Erythroblast (primary cell): ENCODE data around the gene HEATR3.

Experiments
- DNase-seq, 2 experiments: peaks; one replicate each; lab custom pipeline; 2025; lab: John Stamatoyannopoulos, UW
- GATA1 ChIP-seq: IDR thresholded peaks from 2 replicates; pipeline ENCODE4 v1.6.1; 2011; ENCODE audit warnings: low read depth, mild to moderate bottlenecking, control low read depth, low read length, moderate library complexity
- POLR2A ChIP-seq: IDR thresholded peaks from 2 replicates; pipeline ENCODE4 v1.6.1; 2011; ENCODE audit warnings: mild to moderate bottlenecking, low read length

The HEATR3 gene, protein sequence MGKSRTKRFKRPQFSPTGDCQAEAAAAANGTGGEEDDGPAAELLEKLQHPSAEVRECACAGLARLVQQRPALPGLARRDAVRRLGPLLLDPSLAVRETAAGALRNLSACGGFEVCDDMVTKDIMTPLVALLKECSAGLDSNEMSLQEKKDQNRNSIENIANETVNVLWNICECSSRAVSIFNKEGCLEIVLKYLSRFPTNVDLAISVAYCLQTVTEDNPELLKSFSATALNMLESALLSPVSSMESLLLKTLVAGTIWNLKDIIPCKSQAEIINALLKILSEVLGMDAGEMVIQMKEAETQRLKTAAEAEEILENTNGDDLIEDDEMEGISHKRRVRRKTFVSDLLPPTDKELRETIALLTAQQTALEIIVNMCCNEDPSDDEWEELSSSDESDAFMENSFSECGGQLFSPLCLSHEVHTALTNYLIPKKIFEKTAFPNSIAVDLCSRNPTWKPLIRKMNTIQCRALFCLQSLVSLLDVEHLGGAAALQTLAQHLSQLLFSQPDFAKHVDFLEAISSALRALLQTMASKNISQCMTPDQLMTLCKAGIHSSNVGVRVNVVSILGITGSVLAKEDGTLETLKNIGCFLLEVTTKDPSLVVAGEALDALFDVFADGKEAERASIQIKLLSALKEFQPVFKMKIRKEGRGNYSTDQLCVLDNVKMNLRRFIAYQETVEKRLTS

GRCh38 chr16:50065624-50066481 is at the start of gene HEATR3:
Gene HEATR3 (plus strand): TSS chr16:50065970. CDS start chr16:50066132, 162 bp downstream.
- DNase-seq: peak; percentile 95 to 97
- peak; percentile 44 for TF ChIP-seq POLR2A
- TF ChIP-seq GATA1: no peak

- no peak for DNase-seq
- TF ChIP-seq POLR2A (no peak), GATA1 (no peak)
Observed at GRCh38 chr16:50017553-50017952, 48.2 kb upstream of the HEATR3 start.

GRCh38 chr16:50021544-50021943 is 44.2 kb upstream of the HEATR3 start:
- TF ChIP-seq POLR2A (no peak), GATA1 (no peak)
- DNase-seq: no peak

DNA sequence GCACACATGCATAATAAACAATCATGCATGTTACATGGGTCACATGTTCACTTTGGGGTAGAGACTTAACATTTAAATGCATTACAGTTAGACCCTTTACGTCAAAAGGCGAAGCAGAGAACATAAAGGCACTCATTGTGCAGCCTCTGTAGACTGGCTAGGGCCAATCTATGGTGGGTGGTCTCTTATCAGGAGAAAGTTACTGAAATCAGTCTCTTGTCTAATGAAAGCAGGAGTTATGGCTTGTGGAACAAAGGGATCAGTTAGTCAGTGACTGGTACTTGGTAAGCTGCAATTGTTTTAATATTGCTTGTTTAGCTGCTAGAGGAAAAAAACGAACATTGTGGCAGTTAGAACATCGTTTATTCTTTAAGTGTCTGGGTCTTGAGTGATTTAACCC is 42.1 kb upstream of the HEATR3 start:
- DNase-seq: no peak
- TF ChIP-seq POLR2A (no peak), GATA1 (no peak)

GRCh38 chr16:50024207-50024606 is 41.6 kb upstream of the HEATR3 start:
- no peak for DNase-seq
- no peak for TF ChIP-seq GATA1
- TF ChIP-seq POLR2A: no peak

- peak; percentile 98 for DNase-seq
- TF ChIP-seq POLR2A: peak; percentile 42
- no peak for TF ChIP-seq GATA1
Observed at GRCh38 chr16:50024684-50025536, 40.9 kb upstream of the HEATR3 start, which contains the start of gene CNEP1R1. Gene CNEP1R1 (plus strand): TSS chr16:50025225. CDS start chr16:50025316, 91 bp downstream.

- no peak for TF ChIP-seq POLR2A
- no peak for TF ChIP-seq GATA1
- DNase-seq: peak in 1 of 2 experiments; percentile 61
Observed at GRCh38 chr16:50025537-50025931, 40.2 kb upstream of the HEATR3 start.

DNA sequence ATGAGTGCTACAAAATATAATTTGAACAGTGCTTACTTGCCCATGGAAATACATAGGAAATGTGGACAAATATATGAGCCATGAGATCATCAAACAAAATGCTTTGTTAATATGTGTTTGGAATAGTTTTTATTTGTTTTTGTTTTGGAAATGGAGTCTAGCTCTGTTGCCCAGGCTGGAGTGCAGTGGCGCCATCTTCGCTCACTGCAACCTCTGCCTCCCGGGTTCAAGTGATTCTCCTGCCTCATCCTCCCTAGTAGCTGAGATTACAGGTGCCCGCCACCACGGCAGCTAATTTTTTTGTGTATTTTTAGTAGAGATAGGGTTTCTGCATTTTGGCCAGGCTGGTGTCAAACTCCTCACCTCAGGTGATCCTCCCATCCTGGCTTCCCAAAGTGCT is 37.9 kb upstream of the HEATR3 start:
- no peak for TF ChIP-seq GATA1
- no peak for DNase-seq

GRCh38 chr16:50035468-50035992 is 30.2 kb upstream of the HEATR3 start:
- TF ChIP-seq POLR2A (no peak), GATA1 (no peak)
- DNase-seq: no peak

DNA sequence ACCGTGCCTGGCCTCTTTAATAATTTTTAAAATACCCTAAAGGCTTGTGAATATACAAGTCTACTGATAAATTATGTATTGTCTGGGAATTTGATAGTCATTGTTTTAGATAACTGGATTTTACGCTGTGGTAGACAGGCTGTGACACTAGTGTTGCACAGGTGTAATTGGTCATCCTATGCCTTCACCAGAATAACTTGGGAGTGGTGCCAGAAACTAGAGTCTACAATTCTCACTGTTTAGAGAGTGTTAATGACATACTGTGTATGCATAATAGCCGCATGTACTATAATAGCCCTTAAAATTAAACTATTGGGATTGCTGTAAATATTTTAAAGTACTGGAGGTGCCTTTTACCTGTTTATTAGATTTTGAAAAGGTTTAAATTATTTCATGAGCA is 29.3 kb upstream of the HEATR3 start:
- TF ChIP-seq POLR2A (no peak), GATA1 (no peak)
- DNase-seq: no peak

DNA sequence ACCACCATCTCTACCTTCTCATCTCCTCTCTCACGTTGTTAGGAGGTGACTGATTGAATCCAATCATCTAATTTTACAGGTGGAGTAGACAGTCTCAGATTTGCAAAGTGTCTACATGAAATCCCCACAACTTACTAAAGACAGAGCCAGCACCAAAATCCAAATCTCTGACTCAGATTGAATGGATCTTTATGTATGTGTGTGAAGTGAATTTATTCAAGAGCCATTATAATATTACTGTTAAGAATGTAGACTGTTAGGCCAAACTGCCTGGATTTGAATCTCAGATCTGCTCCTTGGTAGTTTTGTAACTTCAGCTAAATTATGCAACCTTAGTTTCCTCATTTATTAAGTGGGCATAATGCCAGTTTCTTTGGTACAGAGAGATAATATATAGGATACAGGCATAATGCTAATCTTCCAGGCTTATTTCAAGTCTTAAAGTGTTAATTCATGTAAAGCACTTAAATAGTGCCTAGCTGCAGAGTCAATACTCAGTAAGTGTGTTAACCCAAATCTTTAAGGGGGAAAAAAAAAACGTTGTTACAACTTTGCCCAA is 28.0 kb upstream of the HEATR3 start:
- DNase-seq: peak in 1 of 2 experiments; percentile 39
- TF ChIP-seq GATA1: no peak
- no peak for TF ChIP-seq POLR2A

DNA sequence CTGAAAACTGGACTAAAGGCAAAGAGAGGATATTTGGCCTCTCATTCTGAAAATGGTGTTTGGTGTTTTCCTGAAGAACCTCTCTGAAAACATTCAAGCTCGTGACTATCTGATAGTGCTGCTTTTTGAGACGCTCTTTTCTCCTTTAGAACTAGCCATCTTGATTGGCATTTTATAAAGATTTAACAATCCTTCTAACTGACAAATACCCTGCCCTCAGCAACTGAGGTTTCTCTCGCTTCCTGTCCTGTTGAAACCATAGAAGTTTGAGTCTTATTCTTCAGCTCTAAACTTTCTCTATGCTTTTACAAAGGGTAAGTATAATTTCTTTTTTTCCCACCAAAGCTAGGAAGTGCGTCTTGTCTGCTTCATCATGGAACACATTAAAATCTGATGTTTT is 27.5 kb upstream of the HEATR3 start:
- no peak for TF ChIP-seq POLR2A
- no peak for TF ChIP-seq GATA1
- no peak for DNase-seq
